ENCODE measurements around the gene ZNF23.
A peak's percentile ranks its signal among the peaks of the same experiment; 100 is the strongest.

Gene ZNF23

DNA sequence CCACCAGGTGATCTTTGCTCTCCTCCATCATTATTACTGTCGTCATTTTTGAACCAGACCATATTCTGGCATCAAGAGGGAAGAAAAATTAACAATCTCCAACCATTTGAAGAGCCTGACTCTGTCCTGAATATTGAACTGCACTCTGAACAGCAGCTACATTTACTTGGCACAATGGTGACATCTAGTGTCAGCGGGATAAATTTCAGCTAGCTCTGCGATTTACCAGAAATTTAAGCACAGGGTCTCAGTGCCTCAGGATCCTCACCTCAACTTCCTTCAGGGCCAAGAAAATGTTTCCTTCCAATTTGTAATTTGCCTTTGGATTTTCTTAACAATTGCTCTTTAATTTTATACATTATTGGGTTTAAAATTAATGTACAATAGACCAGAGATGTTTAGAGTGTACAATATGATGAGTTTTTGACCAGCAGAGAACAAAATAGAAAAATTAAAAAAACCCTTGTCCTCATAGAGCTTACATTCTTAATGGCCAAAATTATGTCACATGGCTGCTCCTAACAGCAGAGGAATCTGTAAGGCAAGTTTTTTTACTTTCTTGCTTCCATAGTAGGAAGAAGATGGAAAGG, 37.8 kb upstream of the ZNF23 start:
- no peaks in the 10 kb centered on the region for H3K36me3 ChIP-seq
- DNase-seq: peak; percentile 44
- H3K27me3 ChIP-seq: 0 out of 2 replicates have a peak, but pooled peaks cover 7% of the 10 kb centered on the region
- no peak overlapping the region for H3K4me3 ChIP-seq (ENCODE audit: low read depth, low read length)
- TF ChIP-seq, protein P1, sequence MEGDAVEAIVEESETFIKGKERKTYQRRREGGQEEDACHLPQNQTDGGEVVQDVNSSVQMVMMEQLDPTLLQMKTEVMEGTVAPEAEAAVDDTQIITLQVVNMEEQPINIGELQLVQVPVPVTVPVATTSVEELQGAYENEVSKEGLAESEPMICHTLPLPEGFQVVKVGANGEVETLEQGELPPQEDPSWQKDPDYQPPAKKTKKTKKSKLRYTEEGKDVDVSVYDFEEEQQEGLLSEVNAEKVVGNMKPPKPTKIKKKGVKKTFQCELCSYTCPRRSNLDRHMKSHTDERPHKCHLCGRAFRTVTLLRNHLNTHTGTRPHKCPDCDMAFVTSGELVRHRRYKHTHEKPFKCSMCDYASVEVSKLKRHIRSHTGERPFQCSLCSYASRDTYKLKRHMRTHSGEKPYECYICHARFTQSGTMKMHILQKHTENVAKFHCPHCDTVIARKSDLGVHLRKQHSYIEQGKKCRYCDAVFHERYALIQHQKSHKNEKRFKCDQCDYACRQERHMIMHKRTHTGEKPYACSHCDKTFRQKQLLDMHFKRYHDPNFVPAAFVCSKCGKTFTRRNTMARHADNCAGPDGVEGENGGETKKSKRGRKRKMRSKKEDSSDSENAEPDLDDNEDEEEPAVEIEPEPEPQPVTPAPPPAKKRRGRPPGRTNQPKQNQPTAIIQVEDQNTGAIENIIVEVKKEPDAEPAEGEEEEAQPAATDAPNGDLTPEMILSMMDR (IDR thresholded peaks at IDR 0.05; ENCODE audit: low read depth, low read length): peak; percentile 75
- no peaks in the 10 kb centered on the region for H3K4me1 ChIP-seq
- no peaks in the 10 kb centered on the region for H3K9me3 ChIP-seq

DNA sequence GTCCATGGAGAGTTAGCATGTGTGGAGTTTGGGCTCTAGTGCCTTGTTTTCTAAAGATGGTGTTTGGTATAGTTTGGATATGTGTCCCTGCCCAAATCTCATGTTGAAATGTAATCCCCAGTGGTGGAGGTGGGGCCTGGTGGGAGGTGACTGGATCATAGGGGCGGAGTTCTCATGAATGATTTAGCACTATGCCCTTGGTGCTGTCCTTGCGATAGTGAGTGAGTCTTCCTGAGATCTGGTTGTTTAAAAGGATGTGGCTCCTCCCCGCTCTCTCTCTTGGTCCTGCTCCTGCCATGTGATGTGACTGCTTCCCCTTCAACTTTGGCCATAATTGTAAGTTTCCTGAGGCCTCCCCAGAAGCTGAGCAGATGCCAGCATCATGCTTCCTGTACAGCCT, 36.0 kb upstream of the ZNF23 start:
- no peak for DNase-seq
- H3K4me3 ChIP-seq (ENCODE audit: low read depth, low read length): no peak overlapping the region
- H3K4me1 ChIP-seq: no peaks in the 10 kb centered on the region
- H3K27me3 ChIP-seq: 0 out of 2 replicates have a peak, but pooled peaks cover 9% of the 10 kb centered on the region
- no peaks in the 10 kb centered on the region for H3K36me3 ChIP-seq
- TF ChIP-seq, protein P1 (IDR thresholded peaks at IDR 0.05; ENCODE audit: low read depth, low read length): no peak
- H3K9me3 ChIP-seq: no peaks in the 10 kb centered on the region

DNA sequence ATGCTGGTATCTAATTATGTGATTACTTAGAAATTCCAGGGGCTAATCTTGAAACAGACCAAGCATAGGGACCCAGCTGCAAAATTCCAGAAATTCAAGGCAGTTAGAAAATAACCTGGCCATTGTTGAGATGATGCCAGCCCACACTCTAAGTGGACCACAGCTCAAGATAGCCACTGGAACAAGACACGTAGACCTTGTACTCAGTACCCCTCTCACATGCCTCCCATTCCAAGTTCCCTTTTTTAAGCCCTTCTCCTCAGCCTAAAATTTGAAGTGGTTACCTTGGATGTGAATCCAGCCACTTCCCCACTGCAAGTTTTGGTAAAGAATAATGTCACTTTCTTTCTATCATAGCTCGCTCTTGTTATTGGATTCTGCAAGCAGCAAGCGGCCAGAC, 31.2 kb upstream of the ZNF23 start:
- H3K4me3 ChIP-seq (ENCODE audit: low read depth, low read length): no peak overlapping the region
- TF ChIP-seq, protein P1 (IDR thresholded peaks at IDR 0.05; ENCODE audit: low read depth, low read length): no peak
- DNase-seq: no peak

DNA sequence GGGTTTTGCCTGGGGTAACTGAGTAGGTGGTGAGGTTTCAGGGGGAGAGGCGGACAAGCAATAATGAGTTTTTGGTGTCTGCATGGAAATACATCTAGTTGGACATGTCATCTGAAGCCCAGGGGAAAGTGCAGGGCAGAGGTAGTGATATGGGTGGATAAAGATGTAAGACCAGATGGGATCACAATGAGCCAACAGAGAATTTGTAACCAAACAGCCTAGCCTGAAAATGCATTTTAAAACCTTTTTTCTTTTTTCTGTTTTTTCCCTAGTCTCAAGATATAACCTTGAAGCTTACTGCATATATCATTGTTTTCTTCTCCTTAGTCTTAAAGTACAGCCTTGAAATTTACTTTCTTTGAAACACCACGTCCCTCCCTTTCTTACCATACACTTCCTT, 30.7 kb upstream of the ZNF23 start:
- DNase-seq: no peak
- H3K4me3 ChIP-seq (ENCODE audit: low read depth, low read length): no peak overlapping the region

More for the DNA sequence above, 31.2 kb upstream of the ZNF23 start:
- peaks cover 17% of the 10 kb centered on the region for H3K27me3 ChIP-seq
- no peaks in the 10 kb centered on the region for H3K9me3 ChIP-seq
- H3K4me1 ChIP-seq: no peaks in the 10 kb centered on the region
- no peaks in the 10 kb centered on the region for H3K36me3 ChIP-seq

DNA sequence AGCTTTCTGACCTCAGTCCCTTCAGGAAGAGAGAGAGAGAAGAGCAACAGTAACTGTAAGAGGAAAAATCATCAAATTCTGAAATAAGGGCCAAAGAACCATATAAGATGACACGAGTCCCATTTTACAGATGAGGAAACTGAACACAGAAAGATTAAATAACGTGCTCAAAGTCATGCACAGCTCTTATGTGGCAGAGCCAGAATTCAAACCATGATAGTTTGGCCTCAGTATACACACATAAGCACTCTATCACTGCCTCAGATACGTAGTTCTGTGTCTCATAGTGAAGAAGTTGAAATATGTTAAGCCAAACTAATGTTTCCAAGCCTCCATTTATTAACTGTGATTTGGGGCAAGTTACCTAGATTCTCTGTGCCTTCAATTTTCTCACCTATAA, 29.0 kb upstream of the ZNF23 start:
- no peak for DNase-seq
- Histone ChIP-seq H3K36me3 (no peaks in the 10 kb centered on the region), H3K4me3 (ENCODE audit: low read depth, low read length) (no peak overlapping the region), H3K9me3 (no peaks in the 10 kb centered on the region), H3K4me1 (no peaks in the 10 kb centered on the region), H3K27me3 (peaks cover 11% of the 10 kb centered on the region)
- TF ChIP-seq, protein P1 (IDR thresholded peaks at IDR 0.05; ENCODE audit: low read depth, low read length): no peak

More for the DNA sequence above, 30.7 kb upstream of the ZNF23 start:
- peaks cover 17% of the 10 kb centered on the region for H3K27me3 ChIP-seq
- no peaks in the 10 kb centered on the region for H3K36me3 ChIP-seq
- H3K4me1 ChIP-seq: no peaks in the 10 kb centered on the region
- TF ChIP-seq, protein P1 (IDR thresholded peaks at IDR 0.05; ENCODE audit: low read depth, low read length): no peak
- H3K9me3 ChIP-seq: no peaks in the 10 kb centered on the region

DNA sequence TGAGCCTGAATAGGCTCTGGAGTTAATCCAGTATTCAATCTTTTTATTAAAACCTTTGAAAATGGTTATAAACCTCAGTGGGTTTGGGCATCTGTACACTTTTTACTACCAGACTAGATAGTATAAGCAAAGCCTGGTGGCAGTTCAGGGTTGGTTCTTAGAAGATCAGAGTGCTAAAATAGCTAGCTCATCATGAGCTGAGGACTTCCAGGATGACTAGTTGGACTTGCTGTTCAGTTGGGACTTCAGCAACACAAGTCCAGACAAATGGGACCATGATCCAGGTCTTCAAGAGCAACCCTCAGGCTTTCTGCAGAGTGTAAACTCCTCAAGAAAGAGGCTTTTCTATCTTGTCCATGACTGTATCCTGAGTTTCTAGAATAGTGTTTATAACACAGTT, 28.3 kb upstream of the ZNF23 start:
- peaks cover 11% of the 10 kb centered on the region for H3K27me3 ChIP-seq
- TF ChIP-seq, protein P1 (IDR thresholded peaks at IDR 0.05; ENCODE audit: low read depth, low read length): no peak
- no peaks in the 10 kb centered on the region for H3K9me3 ChIP-seq

More for the DNA sequence above, 28.3 kb upstream of the ZNF23 start:
- Histone ChIP-seq H3K36me3 (no peaks in the 10 kb centered on the region), H3K4me1 (no peaks in the 10 kb centered on the region), H3K4me3 (ENCODE audit: low read depth, low read length) (no peak overlapping the region)
- DNase-seq: no peak
